ENCODE results near the gene PWWP2B. TPM values are rescaled to one million over a fixed set of nuclear protein-coding genes. Genes with fewer than 3 reads are reported as not detected.

The PWWP2B gene
- total and polyA plus RNA-seq, 2 donors (not counting 3 experiments of a cell fraction or from before 2014, with no cell fraction given): 4.6 to 11.8 TPM

DNA sequence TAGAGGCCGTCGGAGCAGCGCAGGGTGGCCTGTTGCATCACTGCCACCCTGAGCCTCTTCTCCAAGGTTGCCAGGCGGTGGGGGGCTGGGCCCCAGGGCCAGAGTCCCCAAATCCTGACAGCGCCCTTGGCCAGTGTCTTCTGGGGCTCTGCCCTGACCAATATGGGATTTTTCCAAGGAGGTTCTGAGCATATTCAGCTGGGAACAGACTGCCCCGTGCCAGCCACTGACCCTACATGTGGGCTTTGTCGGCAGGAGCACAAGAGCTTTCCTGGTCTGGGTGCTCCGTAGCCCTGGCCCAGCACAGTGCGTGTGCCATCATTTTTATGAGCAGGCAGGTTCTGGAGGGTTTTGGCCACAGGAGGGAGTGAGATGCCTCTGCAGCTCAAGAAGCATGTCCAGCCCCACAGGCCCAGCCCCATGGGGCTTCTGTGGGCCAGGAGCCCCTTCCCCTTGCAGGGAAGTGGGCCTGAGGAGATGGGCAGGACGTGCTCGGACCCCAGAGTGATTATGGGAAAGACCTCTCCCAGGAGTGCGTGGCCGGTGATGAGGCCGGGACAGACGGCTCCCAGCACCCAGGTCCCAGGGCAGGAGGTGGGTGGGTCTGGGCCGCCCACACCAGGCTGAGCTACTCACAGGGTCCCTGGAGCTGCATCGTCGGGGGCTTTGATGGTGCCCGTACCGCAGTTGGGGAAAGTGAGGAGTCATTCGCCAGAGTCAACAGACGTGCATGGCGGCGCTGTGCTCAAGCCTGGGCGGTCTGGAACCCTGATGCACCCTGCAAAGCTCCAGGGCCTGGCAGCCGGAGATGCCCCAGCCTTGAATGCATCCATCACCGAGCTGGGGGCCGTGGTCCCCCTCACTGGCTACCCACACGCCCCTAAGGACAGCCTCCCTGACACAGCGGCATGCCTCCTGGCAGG is 66.6 kb downstream of the PWWP2B start:
- DNase-seq (ENCODE audit: low read depth, low spot score) (no peak), FAIRE-seq (no peak)
- Histone ChIP-seq H3K27me3 (ENCODE audit: control insufficient read depth in 2 of 2, insufficient read depth in 2 of 2, low read length in 2 of 2) (no peaks in the 10 kb centered on the region), H3K36me3 (ENCODE audit: control insufficient read depth in 2 of 2, extremely low read depth in 1 of 2, insufficient read depth in 2 of 2, low read length in 2 of 2) (no peaks in the 10 kb centered on the region), H2AFZ (ENCODE audit: low read depth, low read length) (no peak overlapping the region), H4K20me1 (replicated peaks; ENCODE audit: control insufficient read depth, extremely low read depth, insufficient read depth, low read length) (no peaks in the 10 kb centered on the region), H3K9ac (replicated peaks; ENCODE audit: extremely low read depth, insufficient read depth, low read length) (no peak overlapping the region), H3K4me3 (replicated peaks in 1 of 3; ENCODE audit: insufficient read depth in 1 of 3, low read depth in 1 of 3, low read length in 3 of 3) (no peak overlapping the region), H3K9me1 (replicated peaks; ENCODE audit: control insufficient read depth, extremely low read depth, insufficient read depth, low read length) (no peaks in the 10 kb centered on the region), H3K79me2 (ENCODE audit: control insufficient read depth, insufficient read depth, low read length) (no peaks in the 10 kb centered on the region), H3K9me3 (replicated peaks; ENCODE audit: control insufficient read depth, insufficient read depth, low read length) (no peaks in the 10 kb centered on the region), H3K27ac (ENCODE audit: insufficient read depth, low read depth, low read length) (no peak overlapping the region), H3K4me2 (ENCODE audit: insufficient read depth, low read length) (no peak overlapping the region), H3K4me1 (ENCODE audit: control insufficient read depth, extremely low read depth, insufficient read depth, low read length) (no peaks in the 10 kb centered on the region)
- no peak for TF ChIP-seq POLR2A (IDR thresholded peaks at IDR 0.05; ENCODE audit: low read depth, low read length)
- TF ChIP-seq CTCF (IDR thresholded peaks at IDR 0.05; ENCODE audit: extremely low read depth in 1 of 2, insufficient read depth in 1 of 2, low read depth in 1 of 2, low read length in 2 of 2): no peak
- no peak for TF ChIP-seq MYC (IDR thresholded peaks at IDR 0.05; ENCODE audit: low read depth, low read length)
- TF ChIP-seq JUN (IDR thresholded peaks at IDR 0.05; ENCODE audit: borderline replicate concordance, insufficient read depth, insufficient read length, low read depth): no peak
- TF ChIP-seq GATA2 (IDR thresholded peaks at IDR 0.05; ENCODE audit: insufficient read depth, insufficient read length, low read depth, low read length): no peak
- no peak for TF ChIP-seq POLR2AphosphoS5 (IDR thresholded peaks at IDR 0.05; ENCODE audit: insufficient read depth, low read depth, low read length)
- TF ChIP-seq FOS (IDR thresholded peaks at IDR 0.05; ENCODE audit: borderline replicate concordance, insufficient read depth, low read length): no peak
- TF ChIP-seq MAX (IDR thresholded peaks at IDR 0.05; ENCODE audit: insufficient read depth, insufficient read length): no peak
- TF ChIP-seq EZH2 (IDR thresholded peaks at IDR 0.05; ENCODE audit: borderline replicate concordance, low read depth, low read length, severe bottlenecking): no peak
- ChIA-PET POLR2A (no interaction called here), CTCF (interaction anchor here (0.9 to 1.2 kb wide), 2 partner anchors 77 to 175 kb away, joined by 3 read pairs; no protein-coding TSS in a partner anchor)
- BruUV-seq (replicated peaks): no TSS peak
- dilution Hi-C loops (cut with MboI; ENCODE audit: extremely low pct_ligation_motif_present, low sequenced_read_pairs) (no loop called here), intact Hi-C loops (cut with micrococcal nuclease) (no loop called here)
